Natural killer cell (primary cell): ENCODE data around the gene AKR1C4. TPM values are rescaled to one million over a fixed set of nuclear protein-coding genes. Genes with fewer than 3 reads are reported as not detected.

Source experiments
- ATAC-seq, 3 donors: fragments of 150-1000 bp in 2 of 3; fragments of 200-7000 bp in 1 of 3; cut with Tn5 transposase; 1 replicate in 1 of 3; 2 replicates in 2 of 3; pipeline ENCODE4 v1.10.0; 2021; ENCODE audit warnings: mild to moderate bottlenecking in 2 of 3, moderate library complexity in 2 of 3
- DNase-seq, 2 donors: peaks; one replicate each; pipeline versions ENCODE4 v3.0.0 to v3.0.0-alpha.2; 2013 to 2021; ENCODE audit warnings: mixed read lengths in 1 of 2
- H3K27ac ChIP-seq: one replicate; pipeline ENCODE4 v1.5.1; 2013; ENCODE audit warnings: mild to moderate bottlenecking, low read length
- H3K27me3 ChIP-seq: one replicate; pipeline ENCODE4 v1.6.1; 2013; ENCODE audit warnings: low read length; ENCODE audit not compliant: control insufficient read depth, insufficient read depth
- H3K36me3 ChIP-seq: one replicate; pipeline ENCODE4 v1.6.1; 2013; ENCODE audit warnings: low read length; ENCODE audit not compliant: control insufficient read depth, insufficient read depth
- H3K4me1 ChIP-seq: one replicate; pipeline ENCODE4 v1.6.1; 2013; ENCODE audit warnings: low read length; ENCODE audit not compliant: control insufficient read depth, insufficient read depth
- H3K4me3 ChIP-seq: one replicate; pipeline ENCODE4 v1.5.1; 2013; ENCODE audit warnings: low read length
- H3K9me3 ChIP-seq: one replicate; pipeline ENCODE4 v1.6.1; 2013; ENCODE audit warnings: low read length; ENCODE audit not compliant: control insufficient read depth, insufficient read depth
- H3K27ac Mint-ChIP-seq, 2 donors: one replicate each; pipeline ENCODE4 v1.8.0; 2022; ENCODE audit warnings: mild to moderate bottlenecking in 2 of 2, mixed read lengths in 2 of 2, moderate library complexity in 1 of 2
- H3K27me3 Mint-ChIP-seq, 2 donors: one replicate each; pipeline ENCODE4 v1.8.0; 2022; ENCODE audit warnings: low read depth in 2 of 2, mixed read lengths in 2 of 2
- H3K36me3 Mint-ChIP-seq: one replicate; pipeline ENCODE4 v1.8.0; 2022; ENCODE audit warnings: mixed read lengths
- H3K4me1 Mint-ChIP-seq, 2 donors: one replicate each; pipeline ENCODE4 v1.8.0; 2022; ENCODE audit warnings: mixed read lengths in 2 of 2
- H3K4me3 Mint-ChIP-seq: one replicate; pipeline ENCODE4 v1.8.0; 2022; ENCODE audit warnings: mild to moderate bottlenecking, moderate library complexity, mixed read lengths
- H3K9me3 Mint-ChIP-seq, 2 donors: one replicate each; pipeline ENCODE4 v1.8.0; 2022; ENCODE audit warnings: mixed read lengths in 2 of 2
- CTCF ChIP-seq: fragments of 200-600 bp; IDR thresholded peaks from one replicate; pipeline ENCODE4 v1.8.0; 2022; ENCODE audit warnings: antibody characterized with exemption
- WGBS: methylation state at CpG from one replicate; pipeline ENCODE4 v1.1.7; 2013; ENCODE audit warnings: missing lambda C conversion rate; ENCODE audit not compliant: insufficient coverage; 5-methylcytosine and 5-hydroxymethylcytosine counted together
- intact Hi-C: fragments of 100-400 bp; cut with micrococcal nuclease; formaldehyde crosslinking; loops from one replicate; pipeline ENCODE4 v1.14.2; 2022
- total RNA-seq, 4 donors: library from RNA; stranded (reverse); fragments of 120-200 nt in 1 of 4; gene quantifications; one replicate each; pipeline versions ENCODE4 v1.2.3 to v1.2.4, GENCODE V29; 2013 to 2022

AKR1C4 gene
- total RNA-seq, 3 donors from 2014 or later (not counting 1 experiment from before 2014, with no cell fraction given): not detected

GRCh38 chr10:5183923-5184322, 12.7 kb upstream of the AKR1C4 start:
- H3K9me3 ChIP-seq: no peaks in the 10 kb centered on the region
- Mint-ChIP-seq H3K27ac (no peak overlapping the region), H3K4me1 (no peaks in the 10 kb centered on the region), H3K9me3 (peaks cover 4% of the 10 kb centered on the region in 2 donors), H3K4me3 (no peak overlapping the region), H3K36me3 (no peaks in the 10 kb centered on the region), H3K27me3 (no peaks in the 10 kb centered on the region)
- DNase-seq (no peak), ATAC-seq (no peak)
- H3K27ac ChIP-seq: no peak overlapping the region
- no peaks in the 10 kb centered on the region for H3K36me3 ChIP-seq
- 85% methylated on average over 2 of the region's 2 CpGs for WGBS
- no peak for TF ChIP-seq CTCF
- H3K4me3 ChIP-seq: no peak overlapping the region
- H3K4me1 ChIP-seq: no peaks in the 10 kb centered on the region
- intact Hi-C loops: no loop called here
- H3K27me3 ChIP-seq: no peaks in the 10 kb centered on the region

- Mint-ChIP-seq H3K4me1 (no peaks in the 10 kb centered on the region), H3K27me3 (no peaks in the 10 kb centered on the region), H3K9me3 (peaks cover 0 to 2% of the 10 kb centered on the region in 2 donors), H3K4me3 (no peak within 1 kb of the TSS), H3K27ac (no peak within 1 kb of the TSS), H3K36me3 (no peaks in the 10 kb centered on the region)
- intact Hi-C loops: no loop called here
- no peak for DNase-seq
- no peak for TF ChIP-seq CTCF
- H3K27me3 ChIP-seq: no peaks in the 10 kb centered on the region
- 94% methylated on average over 4 of the region's 5 CpGs for WGBS
- no peak within 1 kb of the TSS for H3K4me3 ChIP-seq
- H3K4me1 ChIP-seq: no peaks in the 10 kb centered on the region
- H3K27ac ChIP-seq: no peak within 1 kb of the TSS
- no peak for ATAC-seq
- H3K36me3 ChIP-seq: no peaks in the 10 kb centered on the region
- H3K9me3 ChIP-seq: no peaks in the 10 kb centered on the region
These were observed 11.5 kb upstream of the AKR1C4 start, which contains the start of gene AKR1C8 for GRCh38 chr10:5184987-5185775. Gene AKR1C8 (minus strand): TSS chr10:5185150. CDS start chr10:5185104, 46 bp downstream.

GRCh38 chr10:5187867-5188266, 8.8 kb upstream of the AKR1C4 start:
- Histone ChIP-seq H3K27ac (no peak overlapping the region), H3K9me3 (no peaks in the 10 kb centered on the region), H3K4me3 (no peak overlapping the region), H3K4me1 (no peaks in the 10 kb centered on the region), H3K36me3 (no peaks in the 10 kb centered on the region), H3K27me3 (no peaks in the 10 kb centered on the region)
- WGBS: 78% methylated on average over 5 of the region's 5 CpGs
- H3K27ac Mint-ChIP-seq: no peak overlapping the region
- no peak for DNase-seq
- H3K4me1 Mint-ChIP-seq: no peaks in the 10 kb centered on the region
- peaks cover 0 to 2% of the 10 kb centered on the region in 2 donors for H3K9me3 Mint-ChIP-seq
- ATAC-seq: no peak
- no peak overlapping the region for H3K4me3 Mint-ChIP-seq
- no peaks in the 10 kb centered on the region for H3K27me3 Mint-ChIP-seq
- intact Hi-C loops: no loop called here
- H3K36me3 Mint-ChIP-seq: no peaks in the 10 kb centered on the region
- no peak for TF ChIP-seq CTCF

- H3K27ac ChIP-seq: no peak overlapping the region
- H3K27me3 ChIP-seq: no peaks in the 10 kb centered on the region
- no peaks in the 10 kb centered on the region for H3K36me3 Mint-ChIP-seq
- H3K4me1 ChIP-seq: no peaks in the 10 kb centered on the region
- intact Hi-C loops: no loop called here
- no peak for TF ChIP-seq CTCF
- no peak for DNase-seq
- no peak overlapping the region for H3K4me3 Mint-ChIP-seq
- peaks cover 0 to 2% of the 10 kb centered on the region in 2 donors for H3K9me3 Mint-ChIP-seq
- no peaks in the 10 kb centered on the region for H3K4me1 Mint-ChIP-seq
- no peaks in the 10 kb centered on the region for H3K36me3 ChIP-seq
- no peak overlapping the region for H3K27ac Mint-ChIP-seq
- H3K4me3 ChIP-seq: no peak overlapping the region
- no peaks in the 10 kb centered on the region for H3K27me3 Mint-ChIP-seq
- 95% methylated on average over 2 of the region's 2 CpGs for WGBS
- no peak for ATAC-seq
- no peaks in the 10 kb centered on the region for H3K9me3 ChIP-seq
These were observed 8.3 kb upstream of the AKR1C4 start for GRCh38 chr10:5188358-5188757.
